Measurements from ENCODE around the gene ACR.
"Not testable (repeated sequence)": the region's sequence is repeated elsewhere in the genome, so short reads cannot be mapped to it uniquely, and the experiment has no call there.

The ACR gene

DNA sequence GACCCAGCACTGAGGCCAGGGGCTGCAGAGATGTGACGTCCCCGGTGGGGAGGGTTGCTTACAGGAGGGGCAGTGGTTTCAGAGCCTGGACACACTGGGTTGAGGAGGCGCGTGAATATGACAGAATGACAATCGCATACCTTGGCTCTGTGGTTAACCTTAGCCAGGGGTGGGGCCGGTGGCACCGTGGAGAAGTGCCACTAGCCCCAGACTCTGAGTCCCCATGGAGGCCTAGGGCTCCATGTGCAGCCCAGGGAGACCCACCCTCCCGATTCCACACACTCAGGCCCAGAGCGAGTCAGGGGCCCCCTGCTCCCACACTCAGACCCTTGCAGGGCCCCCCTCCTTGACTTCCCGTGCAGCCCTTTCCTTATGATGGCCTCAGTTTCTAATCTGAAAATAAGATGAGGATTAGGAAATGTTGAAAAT, 3.6 kb upstream of the ACR start:
- no peak for DNase-seq

DNA sequence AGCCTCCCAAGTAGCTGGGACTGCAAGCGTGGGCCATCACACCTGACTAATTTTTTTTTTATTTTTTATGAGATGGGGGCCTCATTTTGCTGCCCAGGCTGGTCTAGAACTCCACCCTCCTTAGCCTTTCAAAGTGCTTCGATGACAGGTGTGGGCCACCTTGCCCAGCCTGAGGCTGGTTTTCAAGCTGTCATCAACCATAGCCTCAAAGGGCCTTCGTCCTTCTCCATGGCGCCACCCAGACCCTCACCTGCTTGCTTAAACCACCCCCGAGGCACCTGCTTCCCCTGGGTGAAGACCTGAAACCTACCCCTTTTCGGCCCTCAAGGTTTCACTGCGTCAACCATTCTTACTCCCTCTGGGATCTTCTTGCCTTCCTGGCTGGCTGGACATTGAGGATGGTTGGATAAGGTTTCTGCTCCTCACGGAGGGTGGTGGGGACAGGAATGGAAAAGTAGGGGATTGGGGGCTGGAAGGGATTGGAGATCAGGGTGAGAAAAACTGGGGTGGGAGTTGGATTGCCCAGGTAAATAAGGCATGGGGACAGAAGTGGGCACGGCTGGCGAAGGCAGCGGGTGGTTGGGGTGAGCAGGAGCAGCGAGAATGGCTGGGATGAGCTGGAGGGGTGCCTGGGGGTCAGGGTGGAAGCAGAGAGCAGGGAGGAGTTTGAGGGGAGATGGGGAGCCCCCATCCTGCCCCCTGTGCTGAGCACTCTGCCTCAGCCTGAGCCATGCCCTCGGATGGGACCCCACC, 2.8 kb upstream of the ACR start:
- DNase-seq = no peak

DNA sequence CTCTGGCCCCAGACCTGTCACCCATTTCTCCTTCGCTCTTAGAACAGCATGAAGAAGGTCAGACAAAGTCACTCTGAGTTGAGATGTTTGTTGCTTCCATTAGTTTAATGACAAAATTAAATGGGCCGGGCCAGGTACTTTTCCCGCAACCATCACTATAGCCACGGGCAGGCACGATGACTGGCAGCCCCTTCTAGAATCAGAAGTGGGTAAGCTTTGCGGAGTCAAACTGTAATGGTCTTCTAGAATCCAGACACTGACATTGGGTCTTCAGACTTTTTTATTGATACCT, 2.3 kb upstream of the ACR start:
- DNase-seq = no peak

- DNase-seq = no peak
These were observed 734 bp downstream of the ACR start for GRCh38 chr22:50738649-50739227.

DNA sequence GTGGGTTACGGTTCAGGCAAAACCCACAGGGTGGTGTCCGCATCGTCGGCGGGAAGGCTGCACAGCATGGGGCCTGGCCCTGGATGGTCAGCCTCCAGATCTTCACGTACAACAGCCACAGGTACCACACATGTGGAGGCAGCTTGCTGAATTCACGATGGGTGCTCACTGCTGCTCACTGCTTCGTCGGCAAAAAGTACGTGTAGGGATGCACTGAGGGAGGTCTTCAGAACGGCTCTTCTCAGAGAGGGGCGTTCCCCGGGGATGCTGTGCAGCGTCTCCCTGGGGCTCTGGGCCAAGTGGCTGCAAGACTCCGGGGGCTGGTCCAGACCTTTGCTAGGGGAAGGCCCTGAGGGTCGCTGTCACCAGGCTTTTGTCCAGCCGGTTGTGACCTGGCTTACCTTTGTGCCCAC, 1.3 kb downstream of the ACR start:
- DNase-seq = no peak

DNA sequence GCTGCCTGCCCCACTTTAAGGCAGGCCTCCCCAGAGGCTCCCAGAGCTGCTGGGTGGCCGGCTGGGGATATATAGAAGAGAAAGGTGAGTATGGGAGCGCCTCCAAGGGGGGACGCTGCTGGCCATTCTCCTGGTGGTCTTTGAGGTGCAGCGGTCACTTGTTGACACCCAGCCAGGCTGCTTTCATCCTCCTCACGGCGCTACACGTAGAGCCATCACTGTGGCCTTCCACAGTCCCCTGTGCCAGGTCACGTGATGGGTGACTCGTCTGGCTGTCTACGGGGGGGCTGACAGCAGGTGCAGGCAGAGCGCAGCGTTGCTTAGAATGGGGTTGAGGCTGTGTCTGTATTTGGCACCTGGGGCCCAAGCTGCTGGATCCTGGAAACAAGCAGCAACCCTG, 1.9 kb downstream of the ACR start:
- no peak for DNase-seq

DNA sequence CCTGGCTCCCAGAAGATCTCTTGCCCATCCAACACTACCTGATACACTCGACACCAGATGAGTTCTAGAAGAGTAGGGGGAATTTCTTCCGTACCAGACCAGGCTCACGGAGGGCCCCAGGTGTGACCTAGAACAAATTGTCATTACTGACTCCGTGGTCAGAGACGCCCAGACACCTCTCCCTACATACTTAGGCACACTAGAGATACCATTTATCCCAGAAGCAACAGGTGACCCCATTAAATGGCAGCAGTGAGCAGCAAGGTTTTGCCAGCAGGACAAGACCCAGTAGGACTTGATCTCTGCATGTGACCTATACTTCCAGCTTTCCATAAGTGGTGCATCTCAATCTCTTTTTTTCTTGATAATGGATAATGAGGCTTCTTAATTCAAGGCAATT, 2.7 kb downstream of the ACR start:
- not testable (repeated sequence) for DNase-seq

GRCh38 chr22:50744424-50744823, 6.4 kb downstream of the ACR start:
- not testable (repeated sequence) for DNase-seq

DNA sequence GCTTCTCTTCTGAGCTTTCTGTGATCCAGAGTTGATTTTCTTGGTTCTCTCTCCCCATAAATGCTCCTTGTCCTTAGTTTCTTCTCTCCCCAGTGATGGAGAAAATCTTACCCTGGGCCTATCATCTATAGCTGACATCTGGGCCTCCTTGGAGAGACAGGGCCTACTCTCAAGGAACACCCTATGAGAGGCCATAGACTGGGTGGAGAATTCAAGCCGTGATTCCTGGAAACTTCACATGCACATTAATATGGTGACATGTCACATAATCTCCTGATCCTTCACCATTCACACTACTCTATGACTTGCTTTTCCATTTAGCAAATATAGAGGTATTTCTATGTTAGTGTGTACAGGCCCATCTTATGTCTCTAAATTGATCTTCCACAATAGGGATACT, 9.5 kb downstream of the ACR start:
- not testable (repeated sequence) for DNase-seq

DNA sequence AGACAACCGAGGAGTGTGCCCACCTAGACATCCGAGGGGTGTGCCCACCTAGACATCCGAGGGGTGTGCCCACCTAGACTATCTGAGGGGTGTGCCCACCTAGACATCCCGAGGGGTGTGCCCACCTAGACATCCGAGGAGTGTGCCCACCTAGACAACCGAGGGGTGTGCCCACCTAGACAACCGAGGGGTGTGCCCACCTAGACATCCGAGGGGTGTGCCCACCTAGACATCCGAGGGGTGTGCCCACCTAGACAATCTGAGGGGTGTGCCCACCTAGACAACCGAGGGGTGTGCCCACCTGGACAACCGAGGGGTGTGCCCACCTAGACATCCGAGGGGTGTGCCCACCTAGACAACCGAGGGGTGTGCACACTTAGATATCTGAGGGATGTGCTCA, 10.6 kb downstream of the ACR start:
- not testable (repeated sequence) for DNase-seq

- DNase-seq = not testable (repeated sequence)
These were observed 11.5 kb downstream of the ACR start for GRCh38 chr22:50749302-50750074.

GRCh38 chr22:50755251-50755650, 17.2 kb downstream of the ACR start:
- not testable (repeated sequence) for DNase-seq

- DNase-seq = not testable (repeated sequence)
These were observed 18.4 kb downstream of the ACR start for GRCh38 chr22:50756406-50756805.

GRCh38 chr22:50756949-50757491, 19.0 kb downstream of the ACR start:
- not testable (repeated sequence) for DNase-seq

- DNase-seq = not testable (repeated sequence)
These were observed 21.8 kb downstream of the ACR start for GRCh38 chr22:50759597-50760341.

- DNase-seq = not testable (repeated sequence)
These were observed 23.8 kb downstream of the ACR start for GRCh38 chr22:50761829-50762228.

DNA sequence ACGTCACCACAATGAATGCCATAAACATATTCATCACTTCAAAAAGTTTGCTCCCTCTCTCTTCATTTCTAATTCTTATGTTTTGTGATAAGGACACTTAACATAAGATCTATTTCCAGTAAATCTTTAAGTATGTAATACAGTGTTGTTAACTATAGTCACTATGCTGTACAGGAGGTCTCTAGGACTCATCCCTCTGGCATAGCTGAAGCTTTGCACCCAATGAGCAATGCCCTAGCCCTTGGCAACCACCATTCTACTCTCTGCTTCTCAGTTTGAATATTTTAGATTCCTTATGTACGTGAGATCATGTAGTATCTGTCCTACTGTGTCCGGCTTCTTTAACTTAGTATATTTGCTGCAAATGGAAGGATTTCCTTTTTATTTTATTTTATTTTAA, 26.3 kb downstream of the ACR start:
- DNase-seq = not testable (repeated sequence)

DNA sequence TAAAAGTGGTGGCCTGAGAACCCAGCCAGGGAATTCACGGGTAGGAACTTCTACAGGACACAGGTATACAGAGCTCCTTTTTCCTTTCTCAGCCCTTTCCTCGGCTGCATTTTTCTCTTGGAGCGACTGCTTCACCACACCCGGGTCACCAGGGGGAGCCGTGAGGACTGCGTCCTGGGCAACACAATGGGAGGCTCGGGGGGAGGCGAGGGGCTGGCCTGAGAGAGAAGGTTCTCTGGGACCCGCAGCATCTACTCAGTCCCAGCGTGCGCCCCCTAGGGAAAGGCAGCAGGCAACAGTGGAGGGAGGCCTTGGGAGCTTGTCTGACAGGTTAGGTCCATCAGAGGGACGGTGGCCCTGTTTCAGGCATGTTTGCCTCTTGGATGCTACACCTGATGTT, 37.1 kb downstream of the ACR start:
- DNase-seq = not testable (repeated sequence)

- DNase-seq = not testable (repeated sequence)
These were observed 39.6 kb downstream of the ACR start for GRCh38 chr22:50777631-50778030.

- not testable (repeated sequence) for DNase-seq
These were observed 42.2 kb downstream of the ACR start for GRCh38 chr22:50780244-50780643.

GRCh38 chr22:50782253-50782652, 44.2 kb downstream of the ACR start:
- DNase-seq = not testable (repeated sequence)

DNA sequence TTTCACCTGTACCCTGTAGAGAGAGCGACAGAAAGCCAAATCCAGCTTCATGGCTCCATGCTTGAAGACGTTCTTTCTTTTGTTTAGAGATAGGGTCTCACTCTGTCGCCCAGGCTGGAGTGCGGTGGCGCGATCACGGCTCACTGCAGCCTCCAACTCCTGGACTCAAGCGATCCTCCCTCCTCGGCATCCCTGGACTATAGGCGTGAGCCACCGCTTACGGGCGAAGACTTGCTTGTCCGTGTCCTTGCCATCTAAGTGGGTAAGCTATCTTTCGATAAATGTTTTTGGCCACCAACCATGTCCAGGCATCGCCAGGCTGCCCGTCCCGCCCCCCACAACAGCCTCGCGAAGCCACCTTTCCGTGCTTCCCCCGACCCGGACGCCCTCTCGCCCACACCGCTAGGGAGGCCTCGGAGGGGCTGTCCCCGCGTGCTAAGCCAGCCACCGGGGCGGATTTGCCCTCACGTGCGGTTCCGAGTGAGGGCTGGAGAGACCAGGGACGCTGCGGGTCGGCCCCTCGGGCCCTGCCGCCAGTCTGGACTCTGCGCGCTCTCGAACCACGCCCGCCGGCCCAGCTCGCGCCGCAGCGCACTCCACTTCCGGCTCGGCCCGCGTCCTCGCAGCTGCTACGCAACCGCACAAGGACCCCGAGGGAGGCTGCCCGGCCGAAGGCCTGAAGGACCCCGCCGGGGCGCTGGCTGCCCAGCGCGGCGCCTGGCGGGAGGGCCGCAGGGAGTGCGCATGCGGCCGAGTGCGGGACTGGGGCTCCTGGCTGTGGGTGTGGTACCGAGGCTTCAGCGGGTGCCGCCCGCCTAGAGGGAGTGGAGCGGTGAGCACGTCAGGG, 45.3 kb downstream of the ACR start, which contains the start of gene RABL2B:
Gene RABL2B, minus strand, starts transcription at position 604 of the 847 bp plus-strand sequence. CDS start 1,342 bp downstream, outside the sequence.
- DNase-seq = not testable (repeated sequence)
